Stimulated activated CD8-positive, alpha-beta memory T cell treated with anti-CD3 and anti-CD28 coated beads, Interleukin-2, amount 100 ng/mL, for 48 hours (primary cell): ENCODE measurements around the gene PTPRN2.
"Not testable (repeated sequence)": the region's sequence is repeated elsewhere in the genome, so short reads cannot be mapped to it uniquely, and the experiment has no call there.

Experiments used
- DNase-seq, 2 donors: peaks; one replicate each; pipeline ENCODE4 v3.0.0-alpha.2; 2020; ENCODE audit warnings: low read depth in 2 of 2

The PTPRN2 gene

GRCh38 chr7:158516524-158516923 lies 71.1 kb downstream of the PTPRN2 start:
- no peak for DNase-seq

- no peak for DNase-seq
Observed at GRCh38 chr7:158512869-158513268, 74.8 kb downstream of the PTPRN2 start.

- DNase-seq: no peak
Observed at GRCh38 chr7:158512042-158512441, 75.6 kb downstream of the PTPRN2 start.

- DNase-seq: no peak
Observed at GRCh38 chr7:158508802-158509385, 78.7 kb downstream of the PTPRN2 start.

- not testable (repeated sequence) for DNase-seq
Observed at GRCh38 chr7:158508321-158508720, 79.3 kb downstream of the PTPRN2 start.

- no peak for DNase-seq
Observed at GRCh38 chr7:158507917-158508316, 79.7 kb downstream of the PTPRN2 start.

- not testable (repeated sequence) for DNase-seq
Observed at GRCh38 chr7:158507175-158507574, 80.4 kb downstream of the PTPRN2 start.

GRCh38 chr7:158506626-158507025 lies 81.0 kb downstream of the PTPRN2 start:
- DNase-seq: no peak

GRCh38 chr7:158505683-158506082 lies 81.9 kb downstream of the PTPRN2 start:
- no peak for DNase-seq

GRCh38 chr7:158502068-158502750 lies 85.4 kb downstream of the PTPRN2 start:
- DNase-seq: no peak

GRCh38 chr7:158501393-158502067 lies 86.1 kb downstream of the PTPRN2 start:
- no peak for DNase-seq

- no peak for DNase-seq
Observed at GRCh38 chr7:158500651-158501052, 87.0 kb downstream of the PTPRN2 start.

- DNase-seq: no peak
Observed at GRCh38 chr7:158499082-158499455, 88.6 kb downstream of the PTPRN2 start.

- no peak for DNase-seq
Observed at GRCh38 chr7:158498443-158499081, 89.1 kb downstream of the PTPRN2 start.

GRCh38 chr7:158497627-158498026 lies 90.0 kb downstream of the PTPRN2 start:
- DNase-seq: no peak

GRCh38 chr7:158495786-158496185 lies 91.8 kb downstream of the PTPRN2 start:
- DNase-seq: no peak

- no peak for DNase-seq
Observed at GRCh38 chr7:158495216-158495615, 92.4 kb downstream of the PTPRN2 start.

- no peak for DNase-seq
Observed at GRCh38 chr7:158494643-158495042, 93.0 kb downstream of the PTPRN2 start.

GRCh38 chr7:158494162-158494586 lies 93.4 kb downstream of the PTPRN2 start:
- DNase-seq: no peak

GRCh38 chr7:158492367-158492764 lies 95.3 kb downstream of the PTPRN2 start:
- no peak for DNase-seq

GRCh38 chr7:158491094-158491493 lies 96.5 kb downstream of the PTPRN2 start:
- DNase-seq: no peak

GRCh38 chr7:158490171-158490782 lies 97.3 kb downstream of the PTPRN2 start:
- DNase-seq: no peak
